Retinal pigment epithelial cell (primary cell): ENCODE data around the gene TBCEL.

Source experiments
- DNase-seq: peaks from one replicate; pipeline ENCODE4 v3.0.0-alpha.2; 2010; ENCODE audit warnings: low read depth
- H3K4me3 ChIP-seq: 2 replicates; pipeline ENCODE4 v1.5.1; 2011; ENCODE audit warnings: mild to moderate bottlenecking, low read length, control low read depth, moderate library complexity
- TF ChIP-seq, protein P1 (sequence below): conservative IDR thresholded peaks from 2 replicates; pipeline ENCODE4 v1.5.1; 2011; ENCODE audit warnings: low read depth, low read length, control low read depth, inconsistent platforms

The TBCEL gene

DNA sequence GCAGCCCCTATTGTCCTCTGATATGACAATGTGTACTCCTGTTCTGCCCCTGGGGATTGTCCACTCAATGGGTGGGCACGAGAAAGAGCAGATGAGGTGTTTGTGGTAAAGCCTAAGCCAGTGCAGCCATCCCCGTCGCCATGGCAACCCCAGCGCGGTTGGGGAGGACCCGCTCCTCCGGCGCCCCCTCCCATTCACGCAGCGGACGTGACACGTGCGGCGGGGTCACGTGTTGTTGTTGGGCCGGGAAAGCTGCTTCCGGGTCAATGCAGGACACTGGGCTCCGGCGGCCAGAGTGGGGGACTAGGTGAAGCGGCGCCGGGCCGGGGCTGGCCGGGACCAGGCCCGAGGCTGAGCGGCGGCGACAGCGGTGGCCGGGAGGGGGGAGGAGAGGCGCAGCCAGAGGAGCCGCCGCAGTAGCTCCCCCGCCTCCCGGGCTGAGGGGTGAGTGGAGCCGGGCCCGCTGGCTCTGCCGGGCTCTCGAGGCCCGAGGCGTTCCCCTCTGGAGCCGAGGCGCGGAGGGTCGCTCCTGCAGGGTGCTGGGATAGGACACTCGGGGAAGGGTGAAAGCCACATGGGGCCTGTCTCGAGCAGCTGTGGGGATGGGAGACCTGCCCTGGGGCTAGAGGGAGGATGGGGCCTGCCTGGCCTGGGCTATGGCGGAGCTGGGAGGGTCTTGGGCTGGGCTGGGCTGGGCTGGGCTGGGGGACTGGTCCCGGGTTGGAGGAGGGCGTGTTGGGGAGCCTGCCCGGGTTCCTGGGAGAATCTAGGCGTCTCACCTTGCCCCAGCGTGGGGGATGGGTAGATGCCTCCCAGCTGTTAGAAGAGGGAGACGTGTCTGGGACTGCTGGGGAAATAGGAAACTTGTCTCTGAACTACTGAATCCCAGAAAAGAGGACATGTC, at the start of gene TBCEL:
Gene TBCEL (plus strand): TSS at position 255 of the 904 bp plus-strand sequence. CDS start 21,589 bp downstream, outside the sequence.
- peak within 1 kb of the TSS; percentile 74 for H3K4me3 ChIP-seq
- TF ChIP-seq, protein P1, sequence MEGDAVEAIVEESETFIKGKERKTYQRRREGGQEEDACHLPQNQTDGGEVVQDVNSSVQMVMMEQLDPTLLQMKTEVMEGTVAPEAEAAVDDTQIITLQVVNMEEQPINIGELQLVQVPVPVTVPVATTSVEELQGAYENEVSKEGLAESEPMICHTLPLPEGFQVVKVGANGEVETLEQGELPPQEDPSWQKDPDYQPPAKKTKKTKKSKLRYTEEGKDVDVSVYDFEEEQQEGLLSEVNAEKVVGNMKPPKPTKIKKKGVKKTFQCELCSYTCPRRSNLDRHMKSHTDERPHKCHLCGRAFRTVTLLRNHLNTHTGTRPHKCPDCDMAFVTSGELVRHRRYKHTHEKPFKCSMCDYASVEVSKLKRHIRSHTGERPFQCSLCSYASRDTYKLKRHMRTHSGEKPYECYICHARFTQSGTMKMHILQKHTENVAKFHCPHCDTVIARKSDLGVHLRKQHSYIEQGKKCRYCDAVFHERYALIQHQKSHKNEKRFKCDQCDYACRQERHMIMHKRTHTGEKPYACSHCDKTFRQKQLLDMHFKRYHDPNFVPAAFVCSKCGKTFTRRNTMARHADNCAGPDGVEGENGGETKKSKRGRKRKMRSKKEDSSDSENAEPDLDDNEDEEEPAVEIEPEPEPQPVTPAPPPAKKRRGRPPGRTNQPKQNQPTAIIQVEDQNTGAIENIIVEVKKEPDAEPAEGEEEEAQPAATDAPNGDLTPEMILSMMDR = no peak
- peak; percentile 33 for DNase-seq

- no peak overlapping the region for H3K4me3 ChIP-seq
- DNase-seq = peak; percentile 52
- TF ChIP-seq, protein P1 = no peak
Measured at GRCh38 chr11:120974466-120974865, 49.4 kb upstream of the TBCEL start.

DNA sequence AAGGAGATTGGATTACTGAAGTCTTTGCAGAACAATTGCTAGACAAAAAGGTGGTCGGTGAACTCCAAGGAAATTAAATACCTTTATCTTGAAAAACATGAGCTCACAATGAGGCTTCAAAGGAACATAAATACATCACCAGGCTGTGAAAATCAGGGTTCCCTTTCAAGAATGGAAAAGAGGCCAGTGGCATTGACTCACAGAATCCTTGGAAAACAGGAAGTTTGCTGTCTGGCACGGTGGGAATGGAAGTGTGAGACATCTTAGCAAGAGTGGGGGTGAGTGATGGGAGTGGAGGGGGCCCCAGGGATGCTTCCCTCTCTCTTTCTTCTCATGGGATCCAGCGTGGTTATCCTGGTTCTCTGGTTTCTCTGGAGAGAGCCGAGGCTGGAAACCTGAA, 48.9 kb upstream of the TBCEL start:
- no peak for DNase-seq
- H3K4me3 ChIP-seq = no peak overlapping the region
- TF ChIP-seq, protein P1 = no peak

GRCh38 chr11:120977266-120978137, 46.4 kb upstream of the TBCEL start:
- no peak for DNase-seq
- TF ChIP-seq, protein P1 = no peak
- no peak overlapping the region for H3K4me3 ChIP-seq

- H3K4me3 ChIP-seq = no peak overlapping the region
- no peak for DNase-seq
- TF ChIP-seq, protein P1 = no peak
Measured at GRCh38 chr11:120978701-120979100, 45.2 kb upstream of the TBCEL start.

DNA sequence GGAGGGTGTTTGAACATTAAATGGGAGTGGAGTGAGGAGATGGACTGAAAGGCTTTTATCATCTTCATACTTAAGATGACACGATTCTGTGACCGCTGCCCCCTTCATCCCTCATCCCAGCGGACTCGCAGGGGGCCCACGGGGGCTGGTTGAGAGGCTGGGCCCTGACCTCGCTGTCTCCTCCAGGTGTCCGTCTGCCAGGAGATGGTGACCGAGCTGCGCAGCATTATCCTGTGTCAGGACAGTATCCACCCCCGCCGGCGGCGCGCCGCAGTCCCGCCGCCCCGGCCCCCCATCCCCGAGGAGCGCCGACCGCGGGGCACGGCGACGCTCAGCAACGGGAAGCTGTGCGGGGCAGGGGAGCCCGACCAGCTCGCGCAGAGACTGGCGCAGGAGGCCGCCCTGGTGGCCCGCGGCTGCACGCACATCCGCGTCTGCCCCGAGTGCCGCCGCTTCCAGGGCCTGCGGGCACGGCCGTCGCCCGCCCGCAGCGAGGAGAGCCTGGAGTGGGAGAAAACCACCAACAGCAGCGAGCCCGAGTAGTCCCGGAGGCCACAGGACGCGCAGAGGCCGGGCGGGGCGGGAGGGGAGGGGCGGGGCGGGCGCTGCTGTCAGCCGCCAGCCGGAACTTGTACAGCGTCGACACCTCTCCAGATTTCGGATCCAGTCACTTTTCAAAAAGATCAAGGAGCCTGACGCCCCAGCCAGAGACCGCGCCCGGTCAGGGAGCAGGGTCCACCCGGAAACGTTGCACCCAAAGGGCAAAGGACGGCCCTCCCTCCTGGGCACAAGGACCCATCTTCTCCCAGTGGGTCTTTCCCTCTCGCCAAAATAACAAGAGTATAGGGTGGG, 38.0 kb upstream of the TBCEL start:
- TF ChIP-seq, protein P1 = peak; percentile 26
- DNase-seq = no peak
- H3K4me3 ChIP-seq = peak overlapping the region; percentile 36
